GM23338 (cell line): ENCODE measurements around the gene AFF1. TPM values are rescaled to one million over a fixed set of nuclear protein-coding genes. Genes with fewer than 3 reads are reported as not detected.

Source experiments
- ATAC-seq: fragments of 200-7000 bp; cut with Tn5 transposase; 3 replicates; pipeline ENCODE4 v1.9.1; 2020
- DNase-seq: peaks from one replicate; pipeline ENCODE4 v3.0.0-alpha.2; 2015; ENCODE audit warnings: low spot score
- H2AFZ ChIP-seq: fragments of 200-600 bp; sonication (generic); 2 replicates; pipeline ENCODE4 v1.8.0; 2016; ENCODE audit warnings: antibody characterized with exemption, mild to moderate bottlenecking, moderate library complexity
- H3F3A ChIP-seq: fragments of 200-600 bp; sonication (generic); replicated peaks from 2 replicates; pipeline ENCODE4 v1.8.0; 2017; ENCODE audit warnings: antibody characterized with exemption, mixed run types, low read depth
- H3K27ac ChIP-seq: fragments of 200-600 bp; sonication (generic); 2 replicates; pipeline ENCODE4 v1.6.1; 2016; ENCODE audit warnings: low read depth
- H3K27me3 ChIP-seq: fragments of 200-600 bp; sonication (generic); 2 replicates; pipeline ENCODE4 v1.8.0; 2016; ENCODE audit warnings: mild to moderate bottlenecking, mixed run types, moderate library complexity; ENCODE audit not compliant: insufficient read depth
- H3K36me3 ChIP-seq: fragments of 200-600 bp; sonication (generic); 2 replicates; pipeline ENCODE4 v1.8.0; 2016; ENCODE audit warnings: mild to moderate bottlenecking; ENCODE audit not compliant: insufficient read depth
- H3K4me1 ChIP-seq: fragments of 200-600 bp; sonication (generic); 2 replicates; pipeline ENCODE4 v1.8.0; 2016; ENCODE audit warnings: mild to moderate bottlenecking, moderate library complexity; ENCODE audit not compliant: insufficient read depth
- H3K4me2 ChIP-seq: fragments of 200-600 bp; sonication (generic); 2 replicates; pipeline ENCODE4 v1.7.1; 2017; ENCODE audit warnings: mixed run types
- H3K4me3 ChIP-seq: fragments of 200-600 bp; sonication (generic); 2 replicates; pipeline ENCODE4 v1.6.1; 2016; ENCODE audit warnings: mixed run types
- H3K79me2 ChIP-seq: fragments of 200-600 bp; sonication (generic); replicated peaks from 2 replicates; pipeline ENCODE4 v1.8.0; 2017; ENCODE audit warnings: mild to moderate bottlenecking; ENCODE audit not compliant: insufficient read depth
- H3K9me2 ChIP-seq: fragments of 200-600 bp; sonication (generic); 2 replicates; pipeline ENCODE4 v1.8.0; 2017; ENCODE audit not compliant: insufficient read depth
- H4K20me1 ChIP-seq: fragments of 200-600 bp; sonication (generic); replicated peaks from 2 replicates; pipeline ENCODE4 v1.8.0; 2017; ENCODE audit warnings: mild to moderate bottlenecking; ENCODE audit not compliant: insufficient read depth
- H3K27ac Mint-ChIP-seq: 2 replicates; pipeline ENCODE4 v1.8.0; 2020; ENCODE audit warnings: inconsistent platforms, mild to moderate bottlenecking, moderate library complexity, mixed read lengths
- H3K27me3 Mint-ChIP-seq: 3 replicates; pipeline ENCODE4 v1.8.0; 2022; ENCODE audit warnings: low read depth, mild to moderate bottlenecking, moderate library complexity, mixed read lengths, inconsistent platforms; ENCODE audit not compliant: insufficient read depth, poor library complexity
- H3K36me3 Mint-ChIP-seq: 3 replicates; pipeline ENCODE4 v1.8.0; 2021; ENCODE audit warnings: low read depth, mild to moderate bottlenecking, inconsistent platforms, moderate library complexity, mixed read lengths
- H3K4me1 Mint-ChIP-seq: 3 replicates; pipeline ENCODE4 v1.8.0; 2020; ENCODE audit warnings: mild to moderate bottlenecking, inconsistent platforms, mixed read lengths
- H3K4me3 Mint-ChIP-seq: 3 replicates; pipeline ENCODE4 v1.8.0; 2021; ENCODE audit warnings: moderate library complexity, mild to moderate bottlenecking, inconsistent platforms, mixed read lengths
- H3K9me3 Mint-ChIP-seq: 3 replicates; pipeline ENCODE4 v1.8.0; 2020; ENCODE audit warnings: moderate library complexity, mild to moderate bottlenecking, inconsistent platforms, mixed read lengths
- CREB1 ChIP-seq: fragments of 250-450 bp; sonication (Bioruptor Pico); IDR thresholded peaks from 2 replicates; pipeline ENCODE4 v1.5.0; 2020; ENCODE audit warnings: low read depth, mild to moderate bottlenecking, moderate library complexity
- ETS1 ChIP-seq: IDR thresholded peaks from 2 replicates; pipeline ENCODE4 v1.6.1; 2016; ENCODE audit warnings: antibody characterized with exemption
- EZH2 ChIP-seq: fragments of 200-600 bp; sonication (generic); IDR thresholded peaks from one replicate; pipeline ENCODE4 v1.8.0; 2017; ENCODE audit warnings: antibody characterized with exemption, mild to moderate bottlenecking, low read depth; ENCODE audit not compliant: unreplicated experiment
- EZH2phosphoT487 ChIP-seq: fragments of 200-600 bp; sonication (generic); IDR thresholded peaks from one replicate; pipeline ENCODE4 v1.8.1; 2018; ENCODE audit warnings: antibody characterized with exemption; ENCODE audit not compliant: unreplicated experiment
- JUNB ChIP-seq: IDR thresholded peaks from one replicate; pipeline ENCODE4 v1.6.1; 2016; ENCODE audit warnings: antibody characterized with exemption; ENCODE audit not compliant: unreplicated experiment
- NANOG ChIP-seq: IDR thresholded peaks from 2 replicates; pipeline ENCODE4 v1.6.1; 2016; ENCODE audit warnings: antibody characterized with exemption, borderline replicate concordance
- POLR2AphosphoS5 ChIP-seq: IDR thresholded peaks from 2 replicates; pipeline ENCODE4 v1.6.1; 2016; ENCODE audit warnings: antibody characterized with exemption, low read depth
- REST ChIP-seq: IDR thresholded peaks from one replicate; pipeline ENCODE4 v1.6.1; 2018; ENCODE audit warnings: antibody characterized with exemption; ENCODE audit not compliant: unreplicated experiment
- STAT1 ChIP-seq: IDR thresholded peaks from one replicate; pipeline ENCODE4 v1.6.1; 2016; ENCODE audit warnings: antibody characterized with exemption; ENCODE audit not compliant: unreplicated experiment
- ZNF114 ChIP-seq: fragments of 250-450 bp; sonication (Bioruptor Pico); IDR thresholded peaks from 2 replicates; pipeline ENCODE4 v1.5.0; 2020; ENCODE audit warnings: mild to moderate bottlenecking, moderate library complexity
- ZNF331 ChIP-seq: fragments of 250-450 bp; sonication (Bioruptor Pico); IDR thresholded peaks from 2 replicates; pipeline ENCODE4 v1.5.0; 2020; ENCODE audit warnings: low read depth, mild to moderate bottlenecking, moderate library complexity
- polyA plus RNA-seq: library from polyadenylated mRNA; unstranded; fragments of >200 nt; fragmentation: Nextera tagmentation; extraction: Ambion mirVana; gene quantifications from 2 replicates; pipeline ENCODE4 v1.2.1, GENCODE V29; 2016
- total RNA-seq: library from RNA; depleted of rRNA; stranded (reverse); fragments of >200 nt; shearing (Covaris generic); gene quantifications from 2 replicates; pipeline ENCODE4 v1.2.3, GENCODE V29; 2014
- TF ChIP-seq, protein P1 (sequence below): fragments of 250-450 bp; sonication (Bioruptor Pico); IDR thresholded peaks from 2 replicates; pipeline ENCODE4 v1.5.0; 2020; ENCODE audit warnings: mild to moderate bottlenecking, moderate library complexity
- TF ChIP-seq, protein P2 (sequence below), 2 experiments: fragments of 200-600 bp in 1 of 2; sonication (generic) in 1 of 2; conservative IDR thresholded peaks; 2 replicates each; pipeline versions ENCODE4 v1.5.1 to v1.6.1; 2016 to 2017; ENCODE audit warnings: antibody characterized with exemption in 2 of 2, low read depth in 2 of 2, mild to moderate bottlenecking in 2 of 2, moderate library complexity in 1 of 2

AFF1 gene
- total and polyA plus RNA-seq, 2 experiments from 2014 or later = 42.6 to 67.2 TPM

- Mint-ChIP-seq H3K4me1 (peaks cover 59% of the 10 kb centered on the region), H3K27ac (peak overlapping the region; percentile 13; the same call in 1 of the 2 replicates), H3K27me3 (peaks cover 6% of the 10 kb centered on the region), H3K9me3 (no peaks in the 10 kb centered on the region), H3K36me3 (peaks cover 3% of the 10 kb centered on the region; the same call in 2 of the 3 replicates), H3K4me3 (no peak overlapping the region)
- Histone ChIP-seq H3F3A (peaks cover 3% of the 10 kb centered on the region; the same call in 1 of the 2 replicates), H4K20me1 (0 out of 2 replicates have a peak, but pooled peaks cover 5% of the 10 kb centered on the region), H3K4me1 (peaks cover 53% of the 10 kb centered on the region), H3K27me3 (no peaks in the 10 kb centered on the region), H3K4me3 (no peak overlapping the region), H3K4me2 (peak overlapping the region; percentile 67; the same call in 1 of the 2 replicates), H3K36me3 (no peaks in the 10 kb centered on the region), H3K79me2 (peaks cover 98% of the 10 kb centered on the region), H2AFZ (no peak overlapping the region), H3K27ac (peak overlapping the region; percentile 85; the same call in 1 of the 2 replicates), H3K9me2 (no peaks in the 10 kb centered on the region)
- TF ChIP-seq, protein P1, sequence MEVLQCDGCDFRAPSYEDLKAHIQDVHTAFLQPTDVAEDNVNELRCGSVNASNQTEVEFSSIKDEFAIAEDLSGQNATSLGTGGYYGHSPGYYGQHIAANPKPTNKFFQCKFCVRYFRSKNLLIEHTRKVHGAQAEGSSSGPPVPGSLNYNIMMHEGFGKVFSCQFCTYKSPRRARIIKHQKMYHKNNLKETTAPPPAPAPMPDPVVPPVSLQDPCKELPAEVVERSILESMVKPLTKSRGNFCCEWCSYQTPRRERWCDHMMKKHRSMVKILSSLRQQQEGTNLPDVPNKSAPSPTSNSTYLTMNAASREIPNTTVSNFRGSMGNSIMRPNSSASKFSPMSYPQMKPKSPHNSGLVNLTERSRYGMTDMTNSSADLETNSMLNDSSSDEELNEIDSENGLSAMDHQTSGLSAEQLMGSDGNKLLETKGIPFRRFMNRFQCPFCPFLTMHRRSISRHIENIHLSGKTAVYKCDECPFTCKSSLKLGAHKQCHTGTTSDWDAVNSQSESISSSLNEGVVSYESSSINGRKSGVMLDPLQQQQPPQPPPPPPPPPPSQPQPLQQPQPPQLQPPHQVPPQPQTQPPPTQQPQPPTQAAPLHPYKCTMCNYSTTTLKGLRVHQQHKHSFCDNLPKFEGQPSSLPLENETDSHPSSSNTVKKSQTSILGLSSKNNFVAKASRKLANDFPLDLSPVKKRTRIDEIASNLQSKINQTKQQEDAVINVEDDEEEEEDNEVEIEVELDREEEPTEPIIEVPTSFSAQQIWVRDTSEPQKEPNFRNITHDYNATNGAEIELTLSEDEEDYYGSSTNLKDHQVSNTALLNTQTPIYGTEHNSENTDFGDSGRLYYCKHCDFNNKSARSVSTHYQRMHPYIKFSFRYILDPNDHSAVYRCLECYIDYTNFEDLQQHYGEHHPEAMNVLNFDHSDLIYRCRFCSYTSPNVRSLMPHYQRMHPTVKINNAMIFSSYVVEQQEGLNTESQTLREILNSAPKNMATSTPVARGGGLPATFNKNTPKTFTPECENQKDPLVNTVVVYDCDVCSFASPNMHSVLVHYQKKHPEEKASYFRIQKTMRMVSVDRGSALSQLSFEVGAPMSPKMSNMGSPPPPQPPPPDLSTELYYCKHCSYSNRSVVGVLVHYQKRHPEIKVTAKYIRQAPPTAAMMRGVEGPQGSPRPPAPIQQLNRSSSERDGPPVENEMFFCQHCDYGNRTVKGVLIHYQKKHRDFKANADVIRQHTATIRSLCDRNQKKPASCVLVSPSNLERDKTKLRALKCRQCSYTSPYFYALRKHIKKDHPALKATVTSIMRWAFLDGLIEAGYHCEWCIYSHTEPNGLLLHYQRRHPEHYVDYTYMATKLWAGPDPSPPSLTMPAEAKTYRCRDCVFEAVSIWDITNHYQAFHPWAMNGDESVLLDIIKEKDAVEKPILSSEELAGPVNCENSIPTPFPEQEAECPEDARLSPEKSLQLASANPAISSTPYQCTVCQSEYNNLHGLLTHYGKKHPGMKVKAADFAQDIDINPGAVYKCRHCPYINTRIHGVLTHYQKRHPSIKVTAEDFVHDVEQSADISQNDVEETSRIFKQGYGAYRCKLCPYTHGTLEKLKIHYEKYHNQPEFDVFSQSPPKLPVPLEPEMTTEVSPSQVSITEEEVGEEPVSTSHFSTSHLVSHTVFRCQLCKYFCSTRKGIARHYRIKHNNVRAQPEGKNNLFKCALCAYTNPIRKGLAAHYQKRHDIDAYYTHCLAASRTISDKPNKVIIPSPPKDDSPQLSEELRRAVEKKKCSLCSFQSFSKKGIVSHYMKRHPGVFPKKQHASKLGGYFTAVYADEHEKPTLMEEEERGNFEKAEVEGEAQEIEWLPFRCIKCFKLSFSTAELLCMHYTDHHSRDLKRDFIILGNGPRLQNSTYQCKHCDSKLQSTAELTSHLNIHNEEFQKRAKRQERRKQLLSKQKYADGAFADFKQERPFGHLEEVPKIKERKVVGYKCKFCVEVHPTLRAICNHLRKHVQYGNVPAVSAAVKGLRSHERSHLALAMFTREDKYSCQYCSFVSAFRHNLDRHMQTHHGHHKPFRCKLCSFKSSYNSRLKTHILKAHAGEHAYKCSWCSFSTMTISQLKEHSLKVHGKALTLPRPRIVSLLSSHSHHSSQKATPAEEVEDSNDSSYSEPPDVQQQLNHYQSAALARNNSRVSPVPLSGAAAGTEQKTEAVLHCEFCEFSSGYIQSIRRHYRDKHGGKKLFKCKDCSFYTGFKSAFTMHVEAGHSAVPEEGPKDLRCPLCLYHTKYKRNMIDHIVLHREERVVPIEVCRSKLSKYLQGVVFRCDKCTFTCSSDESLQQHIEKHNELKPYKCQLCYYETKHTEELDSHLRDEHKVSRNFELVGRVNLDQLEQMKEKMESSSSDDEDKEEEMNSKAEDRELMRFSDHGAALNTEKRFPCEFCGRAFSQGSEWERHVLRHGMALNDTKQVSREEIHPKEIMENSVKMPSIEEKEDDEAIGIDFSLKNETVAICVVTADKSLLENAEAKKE (CRISPR knock-in tag) = no peak
- TF ChIP-seq POLR2AphosphoS5 (no peak), STAT1 (no peak), CREB1 (no peak), NANOG (no peak), ZNF114 (CRISPR knock-in tag) (no peak), EZH2phosphoT487 (no peak), EZH2 (no peak), JUNB (no peak), REST (no peak), ZNF331 (CRISPR knock-in tag) (no peak), ETS1 (no peak)
- TF ChIP-seq, protein P2, sequence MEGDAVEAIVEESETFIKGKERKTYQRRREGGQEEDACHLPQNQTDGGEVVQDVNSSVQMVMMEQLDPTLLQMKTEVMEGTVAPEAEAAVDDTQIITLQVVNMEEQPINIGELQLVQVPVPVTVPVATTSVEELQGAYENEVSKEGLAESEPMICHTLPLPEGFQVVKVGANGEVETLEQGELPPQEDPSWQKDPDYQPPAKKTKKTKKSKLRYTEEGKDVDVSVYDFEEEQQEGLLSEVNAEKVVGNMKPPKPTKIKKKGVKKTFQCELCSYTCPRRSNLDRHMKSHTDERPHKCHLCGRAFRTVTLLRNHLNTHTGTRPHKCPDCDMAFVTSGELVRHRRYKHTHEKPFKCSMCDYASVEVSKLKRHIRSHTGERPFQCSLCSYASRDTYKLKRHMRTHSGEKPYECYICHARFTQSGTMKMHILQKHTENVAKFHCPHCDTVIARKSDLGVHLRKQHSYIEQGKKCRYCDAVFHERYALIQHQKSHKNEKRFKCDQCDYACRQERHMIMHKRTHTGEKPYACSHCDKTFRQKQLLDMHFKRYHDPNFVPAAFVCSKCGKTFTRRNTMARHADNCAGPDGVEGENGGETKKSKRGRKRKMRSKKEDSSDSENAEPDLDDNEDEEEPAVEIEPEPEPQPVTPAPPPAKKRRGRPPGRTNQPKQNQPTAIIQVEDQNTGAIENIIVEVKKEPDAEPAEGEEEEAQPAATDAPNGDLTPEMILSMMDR (conservative IDR thresholded peaks at IDR 0.05; ENCODE audit: low read depth in 2 of 2) = no peak
- ATAC-seq (no peak), DNase-seq (no peak)
Measured at GRCh38 chr4:86973668-86974067, 38.9 kb downstream of the AFF1 start.
